Karpas-422 (cell line): ENCODE data around the gene CCDC78. TPM values are rescaled to one million over a fixed set of nuclear protein-coding genes. Genes with fewer than 3 reads are reported as not detected.

ENCODE experiments used
- DNase-seq: peaks from one replicate; pipeline ENCODE4 v3.0.0-alpha.2; 2015
- H2AFZ ChIP-seq: fragments of 200-600 bp; sonication (generic); 2 replicates; pipeline ENCODE4 v1.6.1; 2014; ENCODE audit warnings: antibody characterized with exemption, low read length, mixed read lengths
- H3K27ac ChIP-seq: fragments of 200-600 bp; sonication (generic); 2 replicates; pipeline ENCODE4 v1.5.1; 2014; ENCODE audit warnings: mild to moderate bottlenecking, low read length, moderate library complexity
- H3K27me3 ChIP-seq: fragments of 200-600 bp; sonication (generic); 2 replicates; pipeline ENCODE4 v1.6.1; 2014; ENCODE audit warnings: low read length, mixed read lengths
- H3K36me3 ChIP-seq: fragments of 200-600 bp; sonication (generic); 2 replicates; pipeline ENCODE4 v1.6.1; 2014; ENCODE audit warnings: low read length, mixed read lengths; ENCODE audit not compliant: insufficient read depth
- H3K4me1 ChIP-seq: fragments of 200-600 bp; sonication (generic); 2 replicates; pipeline ENCODE4 v1.6.1; 2014; ENCODE audit warnings: mild to moderate bottlenecking, low read length, mixed read lengths
- H3K4me2 ChIP-seq: fragments of 200-600 bp; sonication (generic); 2 replicates; pipeline ENCODE4 v1.6.1; 2014; ENCODE audit warnings: low read length, low read depth, mild to moderate bottlenecking; ENCODE audit not compliant: poor library complexity, severe bottlenecking
- H3K4me3 ChIP-seq: fragments of 200-600 bp; sonication (generic); 2 replicates; pipeline ENCODE4 v1.5.1; 2014; ENCODE audit warnings: mild to moderate bottlenecking, antibody characterized with exemption, low read length, mixed read lengths
- H3K79me2 ChIP-seq: fragments of 200-600 bp; sonication (generic); 2 replicates; pipeline ENCODE4 v1.6.1; 2014; ENCODE audit warnings: mild to moderate bottlenecking, low read length, mixed read lengths
- H3K9ac ChIP-seq: fragments of 200-600 bp; sonication (generic); 2 replicates; pipeline ENCODE4 v1.6.0; 2014; ENCODE audit warnings: low read length
- H3K9me2 ChIP-seq: fragments of 200-600 bp; sonication (generic), shearing (Covaris generic); replicated peaks from 2 replicates; pipeline ENCODE4 v1.6.0; 2014; ENCODE audit warnings: mild to moderate bottlenecking, low read length, moderate library complexity; ENCODE audit not compliant: insufficient read depth
- H3K9me3 ChIP-seq: fragments of 300-700, 200-600 bp; sonication (generic); 2 replicates; pipeline ENCODE4 v1.6.1; 2014; ENCODE audit warnings: low read length, mixed read lengths
- H4K20me1 ChIP-seq: fragments of 200-600 bp; sonication (generic); 2 replicates; pipeline ENCODE4 v1.6.1; 2014; ENCODE audit warnings: mild to moderate bottlenecking, antibody characterized with exemption, low read length, low read depth; ENCODE audit not compliant: insufficient read depth
- total RNA-seq: library from RNA; depleted of rRNA; stranded (reverse); fragments of >200 nt; shearing (Covaris generic); gene quantifications from 2 replicates; pipeline ENCODE4 v1.2.3, GENCODE V29; 2014; ENCODE audit warnings: low replicate concordance

CCDC78 gene
- total RNA-seq, 1 experiment from 2014 or later, result 29.4 TPM

GRCh38 chr16:687499-687898, 38.7 kb downstream of the CCDC78 start:
- no peaks in the 10 kb centered on the region; the same call in 1 of the 2 replicates for H3K9me2 ChIP-seq
- H4K20me1 ChIP-seq, result no peaks in the 10 kb centered on the region
- H3K27me3 ChIP-seq, result no peaks in the 10 kb centered on the region
- no peak for DNase-seq
- H3K27ac ChIP-seq, result no peak overlapping the region
- H3K36me3 ChIP-seq, result no peaks in the 10 kb centered on the region
- H3K4me3 ChIP-seq, result no peak overlapping the region
- no peak overlapping the region for H3K9ac ChIP-seq
- peaks cover 15% of the 10 kb centered on the region for H3K79me2 ChIP-seq
- no peak overlapping the region for H2AFZ ChIP-seq
- peaks cover 21% of the 10 kb centered on the region for H3K4me1 ChIP-seq
- H3K9me3 ChIP-seq, result no peaks in the 10 kb centered on the region
- no peak overlapping the region for H3K4me2 ChIP-seq

- Histone ChIP-seq H2AFZ (no peak overlapping the region), H4K20me1 (peaks cover 2% of the 10 kb centered on the region)
Measured at GRCh38 chr16:686459-687260, 39.6 kb downstream of the CCDC78 start.

GRCh38 chr16:685967-686366, 40.3 kb downstream of the CCDC78 start:
- Histone ChIP-seq H3K27me3 (no peaks in the 10 kb centered on the region), H3K4me2 (no peak overlapping the region), H3K4me1 (peaks cover 36% of the 10 kb centered on the region), H4K20me1 (peaks cover 9% of the 10 kb centered on the region), H3K27ac (no peak overlapping the region), H2AFZ (no peak overlapping the region), H3K9me3 (no peaks in the 10 kb centered on the region), H3K9me2 (no peaks in the 10 kb centered on the region; the same call in 1 of the 2 replicates), H3K4me3 (no peak overlapping the region), H3K36me3 (0 out of 2 replicates have a peak, but pooled peaks cover 4% of the 10 kb centered on the region), H3K79me2 (peaks cover 30% of the 10 kb centered on the region), H3K9ac (no peak overlapping the region)
- no peak for DNase-seq

More at GRCh38 chr16:686459-687260, 39.6 kb downstream of the CCDC78 start:
- no peak for DNase-seq
- H3K36me3 ChIP-seq, result 0 out of 2 replicates have a peak, but pooled peaks cover 4% of the 10 kb centered on the region
- peaks cover 23% of the 10 kb centered on the region for H3K79me2 ChIP-seq
- H3K4me2 ChIP-seq, result no peak overlapping the region
- H3K27ac ChIP-seq, result no peak overlapping the region
- H3K9ac ChIP-seq, result no peak overlapping the region
- H3K4me3 ChIP-seq, result no peak overlapping the region
- peaks cover 29% of the 10 kb centered on the region for H3K4me1 ChIP-seq
- H3K9me3 ChIP-seq, result no peaks in the 10 kb centered on the region
- H3K27me3 ChIP-seq, result no peaks in the 10 kb centered on the region
- no peaks in the 10 kb centered on the region; the same call in 1 of the 2 replicates for H3K9me2 ChIP-seq

- Histone ChIP-seq H3K27ac (no peak overlapping the region), H3K79me2 (peaks cover 34% of the 10 kb centered on the region), H4K20me1 (peaks cover 13% of the 10 kb centered on the region), H3K9me2 (no peaks in the 10 kb centered on the region), H3K4me2 (no peak overlapping the region), H3K36me3 (0 out of 2 replicates have a peak, but pooled peaks cover 4% of the 10 kb centered on the region), H3K9me3 (no peaks in the 10 kb centered on the region), H3K9ac (no peak overlapping the region), H3K4me3 (no peak overlapping the region), H3K4me1 (peaks cover 36% of the 10 kb centered on the region), H2AFZ (no peak overlapping the region), H3K27me3 (no peaks in the 10 kb centered on the region)
- DNase-seq, result no peak
Measured at GRCh38 chr16:684961-685696, 41.1 kb downstream of the CCDC78 start.

GRCh38 chr16:684071-684794, 42.0 kb downstream of the CCDC78 start, which contains the start of gene JMJD8:
Gene JMJD8, minus strand, starts transcription at chr16:684334. Its CDS starts 15 bp downstream, at chr16:684319.
- H4K20me1 ChIP-seq, result peaks cover 13% of the 10 kb centered on the region
- H3K79me2 ChIP-seq, result peaks cover 27% of the 10 kb centered on the region
- no peaks in the 10 kb centered on the region for H3K9me2 ChIP-seq
- peaks cover 37% of the 10 kb centered on the region for H3K4me1 ChIP-seq
- H3K36me3 ChIP-seq, result 0 out of 2 replicates have a peak, but pooled peaks cover 4% of the 10 kb centered on the region
- H3K27me3 ChIP-seq, result no peaks in the 10 kb centered on the region
- peak within 1 kb of the TSS; percentile 77 for H3K9ac ChIP-seq
- peak within 1 kb of the TSS; percentile 75 for H3K4me2 ChIP-seq
- peak within 1 kb of the TSS; percentile 78 for H3K4me3 ChIP-seq
- peak; percentile 96 for DNase-seq
- H3K9me3 ChIP-seq, result no peaks in the 10 kb centered on the region
- H3K27ac ChIP-seq, result no peak within 1 kb of the TSS
- H2AFZ ChIP-seq, result no peak within 1 kb of the TSS

- Histone ChIP-seq H2AFZ (no peak overlapping the region), H3K27me3 (no peaks in the 10 kb centered on the region), H3K9me3 (no peaks in the 10 kb centered on the region), H3K79me2 (peaks cover 27% of the 10 kb centered on the region), H3K9me2 (no peaks in the 10 kb centered on the region), H4K20me1 (peaks cover 13% of the 10 kb centered on the region), H3K9ac (peak overlapping the region; percentile 77), H3K4me1 (peaks cover 30% of the 10 kb centered on the region), H3K27ac (no peak overlapping the region), H3K4me2 (peak overlapping the region; percentile 75), H3K36me3 (0 out of 2 replicates have a peak, but pooled peaks cover 4% of the 10 kb centered on the region), H3K4me3 (peak overlapping the region; percentile 78)
- DNase-seq, result peak; percentile 63
Measured at GRCh38 chr16:683396-684070, 42.7 kb downstream of the CCDC78 start.

- Histone ChIP-seq H3K9me3 (no peaks in the 10 kb centered on the region), H3K9ac (peak overlapping the region; percentile 77), H3K4me2 (peak overlapping the region; percentile 75), H2AFZ (no peak overlapping the region), H3K27ac (no peak overlapping the region), H3K27me3 (no peaks in the 10 kb centered on the region), H3K4me3 (peak overlapping the region; percentile 78), H4K20me1 (peaks cover 13% of the 10 kb centered on the region), H3K79me2 (peaks cover 27% of the 10 kb centered on the region), H3K36me3 (0 out of 2 replicates have a peak, but pooled peaks cover 4% of the 10 kb centered on the region), H3K4me1 (peaks cover 30% of the 10 kb centered on the region), H3K9me2 (no peaks in the 10 kb centered on the region)
- no peak for DNase-seq
Measured at GRCh38 chr16:682493-683395, 43.5 kb downstream of the CCDC78 start.
